Measurements from ENCODE around the gene ESAM. TPM values are rescaled to one million over a fixed set of nuclear protein-coding genes. Genes with fewer than 3 reads are reported as not detected.
A peak's percentile ranks its signal among the peaks of the same experiment; 100 is the strongest.

The ESAM gene
- total RNA-seq, 1 experiment from 2014 or later, result 0.92 TPM

DNA sequence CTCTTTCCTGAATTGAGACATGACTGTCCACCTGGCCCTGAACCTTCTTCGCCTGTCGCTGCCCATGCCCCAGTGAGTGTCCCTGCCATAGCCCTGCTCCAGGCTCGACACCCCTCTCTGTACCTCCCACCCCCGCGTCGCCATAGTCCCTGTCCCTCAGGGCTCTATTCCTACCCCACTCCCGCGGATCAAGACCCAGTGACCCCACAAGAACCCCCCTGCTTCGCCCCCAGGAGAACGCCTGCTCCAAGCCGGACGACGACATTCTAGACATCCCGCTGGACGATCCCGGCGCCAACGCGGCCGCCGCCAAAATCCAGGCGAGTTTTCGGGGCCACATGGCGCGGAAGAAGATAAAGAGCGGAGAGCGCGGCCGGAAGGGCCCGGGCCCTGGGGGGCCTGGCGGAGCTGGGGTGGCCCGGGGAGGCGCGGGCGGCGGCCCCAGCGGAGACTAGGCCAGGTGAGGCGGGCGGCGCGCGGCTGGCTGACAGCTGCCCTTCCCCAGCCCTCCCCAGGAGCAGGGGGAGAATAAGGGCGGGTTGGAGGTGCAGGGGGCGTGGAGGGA lies 16.7 kb downstream of the ESAM start:
- no peaks in the 10 kb centered on the region; a peak in 2 of 7 replicates for H3K36me3 Mint-ChIP-seq (ENCODE audit: insufficient read depth in 1 of 3, low read depth in 3 of 3)
- peak overlapping the region; percentile 79 to 92 for H3K4me3 Mint-ChIP-seq
- H3K27me3 Mint-ChIP-seq (ENCODE audit: low read depth), result peaks cover 98% of the 10 kb centered on the region
- Histone ChIP-seq H2BK20ac (ENCODE audit: low read depth, low read length, poor library complexity, severe bottlenecking) (no peak overlapping the region), H3K4me2 (ENCODE audit: insufficient read depth, insufficient read length, low read length) (peak overlapping the region; percentile 51), H2AK5ac (ENCODE audit: insufficient read length, low read length) (no peak overlapping the region), H3K18ac (ENCODE audit: insufficient read length, low read depth, low read length) (no peak overlapping the region), H3K27ac (ENCODE audit: insufficient read length, low read depth, low read length) (no peak overlapping the region), H2AFZ (ENCODE audit: low read length) (no peak overlapping the region), H3K4me1 (ENCODE audit: insufficient read depth, low read length) (no peaks in the 10 kb centered on the region), H4K20me1 (ENCODE audit: control insufficient read depth, insufficient read depth, insufficient read length) (no peaks in the 10 kb centered on the region), H3K56ac (ENCODE audit: insufficient read length, low read depth, low read length) (no peak overlapping the region), H4K8ac (replicated peaks; ENCODE audit: insufficient read length, low read depth, low read length) (no peak overlapping the region), H4K91ac (ENCODE audit: insufficient read length, low read depth, low read length) (no peak overlapping the region), H3K4ac (ENCODE audit: low read depth, low read length) (no peak overlapping the region), H2BK15ac (ENCODE audit: low read depth, low read length) (no peak overlapping the region), H3K79me1 (ENCODE audit: insufficient read depth, low read depth, low read length, poor library complexity, severe bottlenecking) (no peaks in the 10 kb centered on the region), H3K27me3 (ENCODE audit: insufficient read depth, low read length) (peaks cover 90% of the 10 kb centered on the region), H2BK12ac (ENCODE audit: insufficient read length, low read depth, low read length) (no peak overlapping the region), H3K9ac (ENCODE audit: extremely low read depth, insufficient read length, low read length) (no peak overlapping the region), H4K5ac (ENCODE audit: insufficient read length, low read depth, low read length) (no peak overlapping the region), H3K9me3 (ENCODE audit: control insufficient read depth, low read depth, low read length) (no peaks in the 10 kb centered on the region), H3T11ph (ENCODE audit: low read length) (no peak overlapping the region), H3K23ac (ENCODE audit: insufficient read length, low read depth, low read length) (no peak overlapping the region), H3K14ac (ENCODE audit: insufficient read depth, low read length) (no peak overlapping the region), H3K79me2 (ENCODE audit: insufficient read depth, low read length) (no peaks in the 10 kb centered on the region), H2BK5ac (ENCODE audit: insufficient read length, low read length) (no peak overlapping the region), H3K23me2 (ENCODE audit: insufficient read length, low read depth, low read length, poor library complexity, severe bottlenecking) (peaks cover 19% of the 10 kb centered on the region), H2BK120ac (ENCODE audit: low read depth, low read length, poor library complexity, severe bottlenecking) (no peak overlapping the region)
- peaks cover 26 to 33% of the 10 kb centered on the region in 2 experiments for H3K4me1 Mint-ChIP-seq
- WGBS (ENCODE audit: extremely low coverage, insufficient read length, low lambda C conversion rate), result no CpG with 5 or more reads among the region's 44 CpGs
- TF ChIP-seq, protein P1, sequence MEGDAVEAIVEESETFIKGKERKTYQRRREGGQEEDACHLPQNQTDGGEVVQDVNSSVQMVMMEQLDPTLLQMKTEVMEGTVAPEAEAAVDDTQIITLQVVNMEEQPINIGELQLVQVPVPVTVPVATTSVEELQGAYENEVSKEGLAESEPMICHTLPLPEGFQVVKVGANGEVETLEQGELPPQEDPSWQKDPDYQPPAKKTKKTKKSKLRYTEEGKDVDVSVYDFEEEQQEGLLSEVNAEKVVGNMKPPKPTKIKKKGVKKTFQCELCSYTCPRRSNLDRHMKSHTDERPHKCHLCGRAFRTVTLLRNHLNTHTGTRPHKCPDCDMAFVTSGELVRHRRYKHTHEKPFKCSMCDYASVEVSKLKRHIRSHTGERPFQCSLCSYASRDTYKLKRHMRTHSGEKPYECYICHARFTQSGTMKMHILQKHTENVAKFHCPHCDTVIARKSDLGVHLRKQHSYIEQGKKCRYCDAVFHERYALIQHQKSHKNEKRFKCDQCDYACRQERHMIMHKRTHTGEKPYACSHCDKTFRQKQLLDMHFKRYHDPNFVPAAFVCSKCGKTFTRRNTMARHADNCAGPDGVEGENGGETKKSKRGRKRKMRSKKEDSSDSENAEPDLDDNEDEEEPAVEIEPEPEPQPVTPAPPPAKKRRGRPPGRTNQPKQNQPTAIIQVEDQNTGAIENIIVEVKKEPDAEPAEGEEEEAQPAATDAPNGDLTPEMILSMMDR (conservative IDR thresholded peaks at IDR 0.05), result no peak
- H3K27ac Mint-ChIP-seq, result no peak overlapping the region
- H3K9me3 Mint-ChIP-seq, result peaks cover 3 to 7% of the 10 kb centered on the region in 2 experiments; a peak in 2 of 5 replicates
- DNase-seq, result peak; percentile 30

Data from H9 (cell line).